Subcutaneous abdominal adipose tissue (tissue), 5 donors: ENCODE data around the gene SGCD.

Experiments
- H3K27ac ChIP-seq: one replicate; pipeline ENCODE4 v1.7.0; 2013; ENCODE audit warnings: low read depth, mild to moderate bottlenecking, inconsistent platforms, low read length, moderate library complexity
- H3K27me3 ChIP-seq, 5 donors: one replicate each; pipeline ENCODE4 v1.7.0; 2013; ENCODE audit warnings: low read length in 5 of 5, inconsistent platforms in 1 of 5; ENCODE audit not compliant: control insufficient read depth in 5 of 5, insufficient read depth in 4 of 5
- H3K36me3 ChIP-seq, 5 donors: one replicate each; pipeline ENCODE4 v1.7.0; 2013; ENCODE audit warnings: low read length in 5 of 5; ENCODE audit not compliant: control insufficient read depth in 5 of 5, insufficient read depth in 5 of 5
- H3K4me1 ChIP-seq, 5 donors: one replicate each; pipeline ENCODE4 v1.7.0; 2013; ENCODE audit warnings: low read length in 5 of 5, mild to moderate bottlenecking in 3 of 5, moderate library complexity in 1 of 5; ENCODE audit not compliant: control insufficient read depth in 5 of 5, insufficient read depth in 5 of 5
- H3K4me3 ChIP-seq, 5 donors: one replicate each; pipeline ENCODE4 v1.7.0; 2013; ENCODE audit warnings: low read length in 5 of 5, low read depth in 1 of 5
- H3K9ac ChIP-seq, 5 donors: one replicate each; pipeline ENCODE4 v1.7.0; 2013; ENCODE audit warnings: low read length in 5 of 5, mild to moderate bottlenecking in 4 of 5, moderate library complexity in 3 of 5
- H3K9me3 ChIP-seq, 5 donors: one replicate each; pipeline ENCODE4 v1.7.0; 2013; ENCODE audit warnings: low read length in 5 of 5; ENCODE audit not compliant: control insufficient read depth in 5 of 5
- donor health status: healthy.
- donor health status: healthy.
- donor health status: healthy.
- donor health status: healthy.
- donor health status: healthy.

SGCD gene

DNA sequence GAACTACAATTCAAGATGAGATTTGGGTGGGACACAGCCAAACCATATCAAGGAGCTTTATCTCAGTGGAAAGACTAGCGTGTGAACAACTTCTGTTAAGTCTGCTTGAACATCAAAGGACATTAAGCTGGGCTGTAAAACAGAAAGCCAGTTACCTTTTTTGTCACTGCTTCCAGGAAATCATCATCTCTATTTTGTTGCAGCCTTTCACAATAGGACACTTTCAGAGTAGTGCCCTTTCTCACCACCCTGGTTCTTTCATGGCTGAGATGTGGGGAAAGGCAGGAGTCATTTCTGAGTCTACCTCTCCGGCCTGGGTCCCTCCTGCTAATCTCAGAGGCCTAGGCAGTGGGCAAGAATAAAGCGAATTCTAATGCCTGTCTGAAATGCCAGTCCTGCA is 426.9 kb downstream of the SGCD start:
- Histone ChIP-seq H3K4me3 (no peak overlapping the region), H3K4me1 (no peaks in the 10 kb centered on the region), H3K9ac (no peak overlapping the region), H3K9me3 (no peaks in the 10 kb centered on the region), H3K27ac (no peak overlapping the region), H3K27me3 (no peaks in the 10 kb centered on the region), H3K36me3 (peaks cover 0 to 2% (median 0%) of the 10 kb centered on the region in 5 donors)

DNA sequence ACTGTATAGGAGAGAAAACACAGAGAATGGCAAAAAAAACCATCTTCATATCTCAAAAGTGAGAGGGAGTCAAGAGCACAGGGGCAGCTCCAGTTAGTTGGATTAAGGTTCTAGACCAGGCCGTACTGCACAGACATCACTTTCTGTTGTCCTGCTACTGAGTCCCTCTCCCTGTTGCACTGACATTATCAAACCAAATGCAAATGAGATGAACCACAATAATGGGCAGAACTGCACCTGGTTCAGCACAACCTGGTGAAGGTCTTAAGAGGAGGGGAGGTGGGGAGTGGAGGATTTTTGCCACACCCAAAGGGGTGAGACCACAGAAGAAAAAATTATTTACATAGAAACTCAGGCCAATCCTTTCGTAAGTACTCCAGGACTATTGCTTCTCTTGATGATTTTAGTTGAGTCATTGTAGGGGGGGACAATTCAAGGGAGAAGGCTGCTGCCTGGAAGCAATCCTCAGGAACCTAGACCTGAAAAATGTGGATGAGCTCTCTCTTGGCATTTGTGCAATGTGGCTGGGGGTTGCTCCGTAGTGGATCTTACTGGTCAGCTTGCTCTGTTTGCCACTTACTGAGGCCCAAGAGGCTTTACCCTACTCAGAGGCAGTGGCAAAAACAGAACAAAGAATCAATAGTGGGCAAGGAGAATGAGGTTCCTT is 428.6 kb downstream of the SGCD start:
- H3K27ac ChIP-seq: no peak overlapping the region

GRCh38 chr5:156758011-156758791 is 431.2 kb downstream of the SGCD start:
- Histone ChIP-seq H3K27ac (no peak overlapping the region), H3K9me3 (no peaks in the 10 kb centered on the region), H3K4me3 (no peak overlapping the region), H3K27me3 (no peaks in the 10 kb centered on the region), H3K36me3 (peaks cover 0 to 6% (median 3%) of the 10 kb centered on the region in 5 donors), H3K9ac (no peak overlapping the region), H3K4me1 (no peaks in the 10 kb centered on the region)

More for the DNA sequence above, 428.6 kb downstream of the SGCD start:
- H3K4me3 ChIP-seq: no peak overlapping the region
- H3K9me3 ChIP-seq: no peaks in the 10 kb centered on the region
- no peaks in the 10 kb centered on the region for H3K4me1 ChIP-seq
- no peaks in the 10 kb centered on the region for H3K27me3 ChIP-seq
- no peak overlapping the region for H3K9ac ChIP-seq
- peaks cover 0 to 6% (median 3%) of the 10 kb centered on the region in 5 donors for H3K36me3 ChIP-seq

DNA sequence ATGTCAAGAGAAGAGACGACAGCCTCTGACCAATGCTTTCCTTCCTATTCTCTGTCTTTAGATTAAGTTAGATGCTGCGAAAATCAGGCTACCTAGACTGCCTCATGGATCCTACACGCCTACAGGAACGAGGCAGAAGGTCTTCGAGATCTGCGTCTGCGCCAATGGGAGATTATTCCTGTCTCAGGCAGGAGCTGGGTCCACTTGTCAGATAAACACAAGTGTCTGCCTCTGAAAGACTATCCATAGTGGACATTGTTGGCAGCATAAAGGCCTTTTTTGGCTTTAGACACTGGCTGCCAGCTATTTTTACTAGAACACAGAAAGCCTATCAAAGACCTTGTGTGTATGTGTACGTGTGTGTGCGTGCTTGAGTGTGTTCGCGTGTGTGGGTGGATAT is 432.2 kb downstream of the SGCD start:
- Histone ChIP-seq H3K4me3 (no peak overlapping the region), H3K27ac (no peak overlapping the region), H3K9me3 (no peaks in the 10 kb centered on the region), H3K27me3 (no peaks in the 10 kb centered on the region), H3K36me3 (peaks cover 0 to 6% (median 3%) of the 10 kb centered on the region in 5 donors), H3K9ac (no peak overlapping the region), H3K4me1 (no peaks in the 10 kb centered on the region)

DNA sequence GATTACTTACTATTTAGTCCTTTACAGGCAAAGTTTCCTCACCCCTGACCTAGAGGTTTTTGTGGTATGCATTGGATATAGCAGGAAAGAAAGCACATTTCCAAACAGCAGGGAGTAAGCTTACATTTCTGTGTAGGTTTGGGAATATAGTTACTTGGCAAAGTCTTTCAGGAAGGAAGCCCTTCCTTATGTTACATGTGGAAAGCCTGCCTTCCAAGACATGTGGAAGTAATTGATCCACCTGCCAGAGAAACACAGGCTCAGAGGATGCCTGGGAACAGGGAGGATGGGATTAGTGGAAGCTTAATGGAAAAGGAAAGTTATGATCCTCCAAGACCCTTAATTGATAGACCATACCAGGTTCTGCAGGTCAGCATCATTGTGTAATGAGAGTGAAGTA is 435.8 kb downstream of the SGCD start:
- Histone ChIP-seq H3K27ac (no peak overlapping the region), H3K4me3 (no peak overlapping the region), H3K36me3 (peaks cover 2 to 6% (median 3%) of the 10 kb centered on the region in 5 donors), H3K9me3 (no peaks in the 10 kb centered on the region), H3K9ac (no peak overlapping the region), H3K27me3 (no peaks in the 10 kb centered on the region), H3K4me1 (no peaks in the 10 kb centered on the region)

DNA sequence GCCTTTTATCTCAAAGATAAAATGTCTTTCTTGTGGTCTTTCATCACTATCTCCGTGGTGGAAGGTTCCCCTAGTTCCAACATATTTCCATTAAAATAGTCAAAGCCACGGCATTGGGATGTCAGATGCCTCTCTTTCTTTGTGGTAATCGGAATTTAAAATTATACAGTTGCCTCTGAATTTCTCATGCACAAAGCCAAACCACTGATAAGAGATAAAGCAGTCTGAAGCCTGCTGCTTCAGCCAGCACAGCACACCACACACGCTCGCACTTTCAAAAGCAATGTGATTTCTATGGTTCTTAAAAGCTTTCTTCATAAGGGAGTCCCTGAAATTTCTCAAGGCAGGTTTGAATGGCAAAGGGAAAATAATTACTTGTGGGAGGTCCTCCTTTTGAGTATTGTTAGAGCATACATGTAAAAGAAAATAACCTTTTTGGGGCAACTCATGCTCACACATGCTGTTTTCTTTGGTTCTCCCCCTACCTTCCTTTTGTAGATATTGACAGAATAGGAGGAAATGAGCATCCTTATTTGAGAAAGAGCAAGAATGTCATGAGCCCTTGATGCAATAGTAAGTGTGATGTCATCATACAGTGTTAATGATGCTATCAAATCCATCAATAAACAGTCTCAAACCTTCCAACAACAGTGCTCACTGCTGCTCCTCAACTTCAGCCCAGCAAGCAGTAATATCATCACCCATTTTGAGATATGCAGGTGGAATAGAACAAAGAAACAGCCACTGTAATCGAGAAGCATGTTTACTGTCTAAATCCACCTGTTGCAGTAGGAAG is 437.4 kb downstream of the SGCD start:
- Histone ChIP-seq H3K9ac (no peak overlapping the region), H3K36me3 (peaks cover 0 to 3% (median 0%) of the 10 kb centered on the region in 5 donors), H3K4me1 (no peaks in the 10 kb centered on the region), H3K9me3 (no peaks in the 10 kb centered on the region), H3K4me3 (no peak overlapping the region), H3K27me3 (no peaks in the 10 kb centered on the region), H3K27ac (no peak overlapping the region)

- H3K9ac ChIP-seq: no peak overlapping the region
- no peaks in the 10 kb centered on the region for H3K9me3 ChIP-seq
- no peaks in the 10 kb centered on the region for H3K4me1 ChIP-seq
- H3K27me3 ChIP-seq: no peaks in the 10 kb centered on the region
- no peak overlapping the region for H3K4me3 ChIP-seq
- no peaks in the 10 kb centered on the region for H3K36me3 ChIP-seq
- H3K27ac ChIP-seq: no peak overlapping the region
Measured at GRCh38 chr5:156774273-156774672, 447.3 kb downstream of the SGCD start.

DNA sequence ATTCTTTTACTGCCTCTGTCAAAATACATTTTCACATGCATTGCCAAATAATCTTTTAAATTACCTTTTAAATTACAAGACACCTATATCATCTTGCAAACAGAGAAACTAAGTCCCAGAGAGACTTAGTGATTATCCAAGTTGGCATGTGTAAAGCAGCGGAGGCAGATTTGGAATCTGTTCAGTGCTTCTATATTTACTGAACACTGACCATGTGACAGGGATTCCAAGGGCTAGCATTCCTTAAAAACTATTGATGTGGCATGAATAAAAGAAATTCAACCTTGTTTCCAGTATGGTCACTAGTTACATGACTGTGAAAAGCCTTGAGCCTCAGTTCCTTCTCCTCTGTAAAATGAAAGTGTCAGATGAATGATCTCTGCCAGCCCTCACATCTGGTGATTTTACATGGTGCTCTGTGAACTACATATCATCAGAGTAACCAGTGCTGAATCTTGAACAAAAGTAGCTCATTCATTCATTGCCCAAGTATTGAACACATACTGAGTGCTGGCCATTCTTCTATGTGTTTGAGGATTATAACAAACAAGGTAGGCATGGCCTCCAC is 451.3 kb downstream of the SGCD start:
- H3K9me3 ChIP-seq: peaks cover 0 to 3% (median 0%) of the 10 kb centered on the region in 5 donors
- H3K36me3 ChIP-seq: no peaks in the 10 kb centered on the region
- H3K4me1 ChIP-seq: no peaks in the 10 kb centered on the region
- H3K27me3 ChIP-seq: no peaks in the 10 kb centered on the region
- H3K9ac ChIP-seq: no peak overlapping the region
- no peak overlapping the region for H3K4me3 ChIP-seq
- no peak overlapping the region for H3K27ac ChIP-seq

DNA sequence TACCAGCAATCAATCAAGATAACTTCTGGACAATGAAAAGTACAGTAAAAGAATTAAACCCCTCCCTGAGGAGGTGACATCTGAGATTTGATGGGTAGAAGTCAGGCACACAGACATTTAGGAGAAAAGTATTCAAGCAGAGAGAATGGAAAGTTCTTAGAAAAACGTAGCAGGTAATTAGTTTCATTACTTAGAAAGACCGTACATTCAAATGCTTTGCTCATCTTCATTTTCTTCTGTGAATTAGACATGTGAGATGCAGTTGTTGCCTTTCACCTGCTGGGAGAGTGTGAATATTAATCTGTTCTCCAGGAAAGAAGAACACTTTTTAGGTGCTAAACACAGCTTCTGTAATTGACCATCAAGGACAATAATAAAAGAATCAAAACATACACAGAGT is 451.8 kb downstream of the SGCD start:
- H3K27me3 ChIP-seq: no peaks in the 10 kb centered on the region
- no peak overlapping the region for H3K9ac ChIP-seq
- no peaks in the 10 kb centered on the region for H3K36me3 ChIP-seq
- H3K27ac ChIP-seq: no peak overlapping the region
- H3K9me3 ChIP-seq: peaks cover 0 to 3% (median 0%) of the 10 kb centered on the region in 5 donors
- H3K4me3 ChIP-seq: no peak overlapping the region
- no peaks in the 10 kb centered on the region for H3K4me1 ChIP-seq
